Measurements from ENCODE around the gene TEKT5.

The TEKT5 gene

DNA sequence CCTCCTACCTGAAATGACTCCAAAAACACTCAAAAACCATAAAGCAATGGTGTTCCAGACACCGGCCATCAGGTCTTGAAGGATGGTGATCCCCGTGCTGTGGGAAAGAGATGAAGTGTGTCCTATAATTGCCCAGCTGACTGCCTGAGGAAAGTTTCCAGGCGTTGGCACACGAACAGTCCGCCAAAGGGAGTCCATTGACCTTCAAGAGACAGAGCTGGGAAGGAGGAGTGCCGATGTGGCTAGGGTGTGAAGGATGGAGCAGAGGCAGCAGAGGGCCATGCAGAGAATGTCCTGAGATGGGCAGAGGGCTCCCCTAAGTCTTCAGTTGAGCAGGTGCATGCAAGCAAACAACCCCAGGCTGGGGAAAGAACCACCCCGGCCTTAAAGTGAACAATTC is 37.1 kb upstream of the TEKT5 start:
- no peaks in the 10 kb centered on the region for H3K36me3 ChIP-seq (ENCODE audit: control insufficient read depth in 5 of 5, insufficient read depth in 5 of 5, low read length in 5 of 5)
- no peak overlapping the region for H3K27ac ChIP-seq (ENCODE audit: low read depth, low read length)
- H3K9ac ChIP-seq (ENCODE audit: low read length in 5 of 5) = no peak overlapping the region
- no peaks in the 10 kb centered on the region for H3K9me3 ChIP-seq (ENCODE audit: control insufficient read depth in 5 of 5, low read length in 5 of 5)
- peaks cover 0 to 4% (median 0%) of the 10 kb centered on the region in 5 donors for H3K4me1 ChIP-seq (ENCODE audit: control insufficient read depth in 5 of 5, insufficient read depth in 5 of 5, low read length in 5 of 5)
- peaks cover 0 to 4% (median 0%) of the 10 kb centered on the region in 5 donors for H3K27me3 ChIP-seq (ENCODE audit: control insufficient read depth in 5 of 5, insufficient read depth in 4 of 5, low read length in 5 of 5)
- H3K4me3 ChIP-seq (ENCODE audit: low read depth in 1 of 5, low read length in 5 of 5) = no peak overlapping the region

- Histone ChIP-seq H3K27ac (ENCODE audit: low read depth, low read length) (no peak overlapping the region), H3K9me3 (ENCODE audit: control insufficient read depth in 5 of 5, low read length in 5 of 5) (no peaks in the 10 kb centered on the region), H3K9ac (ENCODE audit: low read length in 5 of 5) (no peak overlapping the region), H3K4me3 (ENCODE audit: low read depth in 1 of 5, low read length in 5 of 5) (no peak overlapping the region), H3K27me3 (ENCODE audit: control insufficient read depth in 5 of 5, insufficient read depth in 4 of 5, low read length in 5 of 5) (peaks cover 0 to 4% (median 0%) of the 10 kb centered on the region in 5 donors), H3K4me1 (ENCODE audit: control insufficient read depth in 5 of 5, insufficient read depth in 5 of 5, low read length in 5 of 5) (peaks cover 0 to 4% (median 0%) of the 10 kb centered on the region in 5 donors), H3K36me3 (ENCODE audit: control insufficient read depth in 5 of 5, insufficient read depth in 5 of 5, low read length in 5 of 5) (no peaks in the 10 kb centered on the region)
These were observed 34.6 kb upstream of the TEKT5 start for GRCh38 chr16:10729104-10730048.

DNA sequence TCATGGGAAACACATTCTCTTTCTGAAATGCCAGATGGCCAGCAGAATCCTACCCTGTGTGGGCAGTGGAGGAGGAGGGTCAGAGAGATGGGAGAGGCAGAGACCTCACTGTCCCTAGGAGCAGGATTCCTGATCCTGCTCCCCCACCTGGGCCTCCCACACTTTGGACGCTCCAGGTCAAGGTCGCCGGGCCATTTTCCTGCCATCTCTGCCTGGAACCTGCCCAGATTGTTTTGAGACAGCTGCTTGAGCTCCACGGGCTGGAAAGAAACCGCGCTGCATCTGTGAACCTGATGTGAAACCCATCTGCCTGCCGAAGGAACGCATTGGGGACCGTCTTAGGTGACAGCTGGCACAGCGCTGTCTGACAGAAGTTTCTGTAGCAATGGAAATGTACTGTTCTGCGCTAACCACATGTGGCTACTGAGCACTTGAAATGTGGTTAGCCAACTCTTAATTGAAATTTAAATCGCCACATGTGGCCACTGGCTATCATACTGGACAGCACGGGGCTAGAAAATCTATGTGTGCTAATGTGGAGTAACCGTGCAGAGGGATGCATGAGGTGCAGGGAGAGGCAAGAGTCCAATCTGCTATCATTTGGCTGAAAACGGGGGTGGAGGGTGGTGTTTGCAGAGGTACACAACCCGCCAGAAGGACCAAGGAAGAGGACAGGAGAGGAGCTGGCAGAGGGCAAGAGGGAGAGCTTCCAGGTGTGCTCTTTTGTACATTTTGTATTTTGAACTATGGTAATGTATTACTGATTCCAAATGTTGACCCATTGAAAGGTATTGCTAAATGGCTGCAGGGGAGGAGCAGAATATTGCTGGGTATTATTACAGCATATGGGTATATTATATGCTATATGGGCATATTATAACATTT is 33.5 kb upstream of the TEKT5 start:
- H3K9me3 ChIP-seq (ENCODE audit: control insufficient read depth in 5 of 5, low read length in 5 of 5) = no peaks in the 10 kb centered on the region

GRCh38 chr16:10708969-10709368 is 14.2 kb upstream of the TEKT5 start:
- H3K36me3 ChIP-seq (ENCODE audit: control insufficient read depth in 5 of 5, insufficient read depth in 5 of 5, low read length in 5 of 5) = no peaks in the 10 kb centered on the region
- no peak overlapping the region for H3K4me3 ChIP-seq (ENCODE audit: low read depth in 1 of 5, low read length in 5 of 5)
- no peaks in the 10 kb centered on the region for H3K4me1 ChIP-seq (ENCODE audit: control insufficient read depth in 5 of 5, insufficient read depth in 5 of 5, low read length in 5 of 5)
- H3K9me3 ChIP-seq (ENCODE audit: control insufficient read depth in 5 of 5, low read length in 5 of 5) = no peaks in the 10 kb centered on the region
- no peaks in the 10 kb centered on the region for H3K27me3 ChIP-seq (ENCODE audit: control insufficient read depth in 5 of 5, insufficient read depth in 4 of 5, low read length in 5 of 5)
- no peak overlapping the region for H3K27ac ChIP-seq (ENCODE audit: low read depth, low read length)
- H3K9ac ChIP-seq (ENCODE audit: low read length in 5 of 5) = no peak overlapping the region

More for the DNA sequence above, 33.5 kb upstream of the TEKT5 start:
- Histone ChIP-seq H3K27me3 (ENCODE audit: control insufficient read depth in 5 of 5, insufficient read depth in 4 of 5, low read length in 5 of 5) (peaks cover 0 to 4% (median 0%) of the 10 kb centered on the region in 5 donors), H3K36me3 (ENCODE audit: control insufficient read depth in 5 of 5, insufficient read depth in 5 of 5, low read length in 5 of 5) (no peaks in the 10 kb centered on the region), H3K4me3 (ENCODE audit: low read depth in 1 of 5, low read length in 5 of 5) (no peak overlapping the region), H3K4me1 (ENCODE audit: control insufficient read depth in 5 of 5, insufficient read depth in 5 of 5, low read length in 5 of 5) (peaks cover 0 to 4% (median 0%) of the 10 kb centered on the region in 5 donors), H3K27ac (ENCODE audit: low read depth, low read length) (no peak overlapping the region), H3K9ac (ENCODE audit: low read length in 5 of 5) (no peak overlapping the region)

GRCh38 chr16:10699756-10700155 is 5.0 kb upstream of the TEKT5 start:
- no peak overlapping the region for H3K27ac ChIP-seq (ENCODE audit: low read depth, low read length)

DNA sequence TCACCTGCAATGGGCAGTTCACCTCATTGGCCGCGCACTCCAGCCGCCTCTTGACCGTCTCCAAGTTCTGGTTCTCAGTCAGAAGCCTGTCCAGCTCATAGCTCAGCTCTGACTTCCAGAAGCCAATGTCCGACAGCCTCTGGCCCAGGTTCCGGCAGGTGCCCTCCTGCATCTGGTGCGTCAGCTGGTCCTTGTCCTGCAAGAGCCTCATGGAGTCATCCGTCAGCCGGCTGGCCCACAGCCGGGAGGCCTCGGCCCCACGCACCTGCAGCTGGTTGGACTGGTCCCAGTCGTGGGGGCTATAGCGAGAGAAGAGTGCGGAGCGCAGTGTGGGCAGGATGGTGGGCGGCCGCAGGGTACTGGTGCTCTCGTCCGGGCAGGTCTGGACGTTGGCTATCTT is 424 bp downstream of the TEKT5 start:
- Histone ChIP-seq H3K27me3 (ENCODE audit: control insufficient read depth in 5 of 5, insufficient read depth in 4 of 5, low read length in 5 of 5) (no peaks in the 10 kb centered on the region), H3K27ac (ENCODE audit: low read depth, low read length) (no peak overlapping the region), H3K9ac (ENCODE audit: low read length in 5 of 5) (no peak overlapping the region), H3K36me3 (ENCODE audit: control insufficient read depth in 5 of 5, insufficient read depth in 5 of 5, low read length in 5 of 5) (no peaks in the 10 kb centered on the region), H3K9me3 (ENCODE audit: control insufficient read depth in 5 of 5, low read length in 5 of 5) (no peaks in the 10 kb centered on the region), H3K4me3 (ENCODE audit: low read depth in 1 of 5, low read length in 5 of 5) (no peak overlapping the region), H3K4me1 (ENCODE audit: control insufficient read depth in 5 of 5, insufficient read depth in 5 of 5, low read length in 5 of 5) (no peaks in the 10 kb centered on the region)

More at GRCh38 chr16:10699756-10700155, 5.0 kb upstream of the TEKT5 start:
- Histone ChIP-seq H3K4me1 (ENCODE audit: control insufficient read depth in 5 of 5, insufficient read depth in 5 of 5, low read length in 5 of 5) (no peaks in the 10 kb centered on the region), H3K9ac (ENCODE audit: low read length in 5 of 5) (no peak overlapping the region), H3K4me3 (ENCODE audit: low read depth in 1 of 5, low read length in 5 of 5) (no peak overlapping the region), H3K27me3 (ENCODE audit: control insufficient read depth in 5 of 5, insufficient read depth in 4 of 5, low read length in 5 of 5) (no peaks in the 10 kb centered on the region), H3K36me3 (ENCODE audit: control insufficient read depth in 5 of 5, insufficient read depth in 5 of 5, low read length in 5 of 5) (no peaks in the 10 kb centered on the region), H3K9me3 (ENCODE audit: control insufficient read depth in 5 of 5, low read length in 5 of 5) (no peaks in the 10 kb centered on the region)

DNA sequence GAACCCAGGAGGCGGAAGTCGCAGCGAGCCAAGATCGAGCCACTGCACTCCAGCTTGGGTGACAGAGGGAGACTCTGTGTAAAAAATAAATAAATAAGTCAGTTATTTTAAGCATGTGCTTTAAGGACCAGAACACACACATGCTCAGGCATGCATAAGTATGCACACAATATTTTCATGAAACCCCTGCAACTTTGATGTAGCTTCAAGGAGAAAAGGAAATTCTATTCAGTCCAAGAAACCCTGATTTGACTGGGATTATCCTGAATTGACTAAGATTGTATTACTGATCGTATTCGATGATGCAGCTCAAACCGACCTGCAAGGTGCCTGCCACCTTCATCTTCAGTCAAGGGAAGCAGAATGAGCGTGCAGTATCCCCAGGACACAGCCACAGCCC is 841 bp downstream of the TEKT5 start:
- H3K36me3 ChIP-seq (ENCODE audit: control insufficient read depth in 5 of 5, insufficient read depth in 5 of 5, low read length in 5 of 5) = no peaks in the 10 kb centered on the region
- H3K9ac ChIP-seq (ENCODE audit: low read length in 5 of 5) = no peak overlapping the region
- no peaks in the 10 kb centered on the region for H3K4me1 ChIP-seq (ENCODE audit: control insufficient read depth in 5 of 5, insufficient read depth in 5 of 5, low read length in 5 of 5)
- H3K27ac ChIP-seq (ENCODE audit: low read depth, low read length) = no peak overlapping the region
- H3K9me3 ChIP-seq (ENCODE audit: control insufficient read depth in 5 of 5, low read length in 5 of 5) = no peaks in the 10 kb centered on the region
- H3K27me3 ChIP-seq (ENCODE audit: control insufficient read depth in 5 of 5, insufficient read depth in 4 of 5, low read length in 5 of 5) = no peaks in the 10 kb centered on the region
- H3K4me3 ChIP-seq (ENCODE audit: low read depth in 1 of 5, low read length in 5 of 5) = no peak overlapping the region

DNA sequence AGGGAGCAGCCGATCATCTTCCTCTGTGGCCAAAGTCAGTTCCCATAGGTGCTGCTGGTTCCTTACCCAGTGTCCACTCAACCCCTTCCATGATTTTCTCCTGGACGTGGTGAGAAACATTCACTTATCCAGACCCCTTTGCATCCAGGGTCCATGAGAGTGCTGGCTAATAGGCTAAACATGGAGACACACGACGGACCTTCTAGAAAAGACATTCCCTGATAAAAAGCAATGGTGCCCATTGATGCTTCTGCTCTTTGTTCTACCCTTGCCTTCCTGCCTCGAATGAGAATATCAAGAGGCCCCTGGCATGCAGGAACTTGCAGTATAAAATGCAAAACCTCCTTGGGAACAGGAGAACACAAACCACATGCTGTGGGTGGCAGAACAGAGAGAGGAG is 2.3 kb downstream of the TEKT5 start:
- Histone ChIP-seq H3K4me1 (ENCODE audit: control insufficient read depth in 5 of 5, insufficient read depth in 5 of 5, low read length in 5 of 5) (no peaks in the 10 kb centered on the region), H3K36me3 (ENCODE audit: control insufficient read depth in 5 of 5, insufficient read depth in 5 of 5, low read length in 5 of 5) (no peaks in the 10 kb centered on the region), H3K4me3 (ENCODE audit: low read depth in 1 of 5, low read length in 5 of 5) (no peak overlapping the region), H3K27ac (ENCODE audit: low read depth, low read length) (no peak overlapping the region), H3K9ac (ENCODE audit: low read length in 5 of 5) (no peak overlapping the region), H3K9me3 (ENCODE audit: control insufficient read depth in 5 of 5, low read length in 5 of 5) (no peaks in the 10 kb centered on the region), H3K27me3 (ENCODE audit: control insufficient read depth in 5 of 5, insufficient read depth in 4 of 5, low read length in 5 of 5) (no peaks in the 10 kb centered on the region)

GRCh38 chr16:10688726-10689125 is 6.0 kb downstream of the TEKT5 start:
- Histone ChIP-seq H3K27me3 (ENCODE audit: control insufficient read depth in 5 of 5, insufficient read depth in 4 of 5, low read length in 5 of 5) (no peaks in the 10 kb centered on the region), H3K4me1 (ENCODE audit: control insufficient read depth in 5 of 5, insufficient read depth in 5 of 5, low read length in 5 of 5) (peaks cover 0 to 8% (median 0%) of the 10 kb centered on the region in 5 donors), H3K27ac (ENCODE audit: low read depth, low read length) (no peak overlapping the region), H3K36me3 (ENCODE audit: control insufficient read depth in 5 of 5, insufficient read depth in 5 of 5, low read length in 5 of 5) (no peaks in the 10 kb centered on the region), H3K4me3 (ENCODE audit: low read depth in 1 of 5, low read length in 5 of 5) (no peak overlapping the region), H3K9ac (ENCODE audit: low read length in 5 of 5) (no peak overlapping the region), H3K9me3 (ENCODE audit: control insufficient read depth in 5 of 5, low read length in 5 of 5) (no peaks in the 10 kb centered on the region)

- no peaks in the 10 kb centered on the region for H3K27me3 ChIP-seq (ENCODE audit: control insufficient read depth in 5 of 5, insufficient read depth in 4 of 5, low read length in 5 of 5)
- H3K27ac ChIP-seq (ENCODE audit: low read depth, low read length) = no peak overlapping the region
- H3K9me3 ChIP-seq (ENCODE audit: control insufficient read depth in 5 of 5, low read length in 5 of 5) = no peaks in the 10 kb centered on the region
- peaks cover 0 to 8% (median 0%) of the 10 kb centered on the region in 5 donors for H3K4me1 ChIP-seq (ENCODE audit: control insufficient read depth in 5 of 5, insufficient read depth in 5 of 5, low read length in 5 of 5)
- H3K9ac ChIP-seq (ENCODE audit: low read length in 5 of 5) = no peak overlapping the region
- no peaks in the 10 kb centered on the region for H3K36me3 ChIP-seq (ENCODE audit: control insufficient read depth in 5 of 5, insufficient read depth in 5 of 5, low read length in 5 of 5)
- H3K4me3 ChIP-seq (ENCODE audit: low read depth in 1 of 5, low read length in 5 of 5) = no peak overlapping the region
These were observed 6.4 kb downstream of the TEKT5 start for GRCh38 chr16:10688291-10688690.

Measured in subcutaneous abdominal adipose tissue (tissue), 5 donors.